ENCODE measurements around the gene SUPT5H. TPM values are rescaled to one million over a fixed set of nuclear protein-coding genes. Genes with fewer than 3 reads are reported as not detected.
A peak's percentile ranks its signal among the peaks of the same experiment; 100 is the strongest.

The SUPT5H gene
- total and polyA plus RNA-seq, 10 of the 15 experiments (the other 5 are each of a cell fraction or from before 2014, with no cell fraction given), result 27.2 to 194 (median 83.6) TPM

DNA sequence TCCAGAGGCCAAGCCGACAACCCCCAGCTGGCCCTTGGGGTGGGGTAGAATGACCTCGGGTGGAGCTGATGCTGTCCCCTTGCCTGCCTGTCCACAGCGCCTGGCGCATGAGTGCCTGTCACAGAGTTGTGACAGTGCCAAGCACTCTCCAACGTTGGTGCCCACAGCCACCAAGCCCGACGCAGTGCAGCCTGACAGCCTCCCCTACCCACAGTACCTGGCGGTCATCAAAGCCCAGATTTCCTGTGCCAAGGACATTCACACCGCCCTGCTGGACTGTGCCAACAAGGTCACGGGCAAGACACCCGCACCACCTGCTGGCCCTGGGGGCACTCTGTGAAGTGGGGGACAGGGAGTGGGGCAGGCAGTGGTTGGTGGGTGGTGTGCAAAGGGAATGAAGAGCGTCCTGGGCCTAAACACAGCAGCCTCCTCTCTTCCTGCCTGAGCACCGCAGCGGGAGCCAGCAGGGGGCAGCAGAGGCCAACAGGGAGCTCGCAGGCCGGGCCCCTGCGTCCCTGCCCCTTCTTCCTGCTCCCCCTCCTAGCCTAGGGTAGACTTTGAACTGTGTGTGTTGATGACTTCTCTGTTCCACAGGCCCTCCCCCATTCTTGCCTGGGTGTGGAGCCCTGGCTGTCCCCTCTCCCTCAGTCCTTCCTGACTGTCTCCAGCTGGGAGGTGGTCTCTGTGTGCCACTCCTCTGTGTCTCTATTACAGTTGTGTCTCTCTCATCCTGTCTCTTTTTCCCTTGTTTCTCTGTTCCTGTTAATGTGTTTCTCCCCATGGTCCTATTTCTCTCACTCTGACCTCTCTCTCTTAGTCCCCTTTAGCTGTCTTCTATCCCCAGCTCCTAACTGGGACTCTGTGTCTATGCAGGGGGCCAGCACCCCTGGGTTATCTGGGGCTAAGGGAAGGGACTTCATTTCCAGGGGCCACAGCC, 47.8 kb upstream of the SUPT5H start (continued):
- TF ChIP-seq, protein P1, sequence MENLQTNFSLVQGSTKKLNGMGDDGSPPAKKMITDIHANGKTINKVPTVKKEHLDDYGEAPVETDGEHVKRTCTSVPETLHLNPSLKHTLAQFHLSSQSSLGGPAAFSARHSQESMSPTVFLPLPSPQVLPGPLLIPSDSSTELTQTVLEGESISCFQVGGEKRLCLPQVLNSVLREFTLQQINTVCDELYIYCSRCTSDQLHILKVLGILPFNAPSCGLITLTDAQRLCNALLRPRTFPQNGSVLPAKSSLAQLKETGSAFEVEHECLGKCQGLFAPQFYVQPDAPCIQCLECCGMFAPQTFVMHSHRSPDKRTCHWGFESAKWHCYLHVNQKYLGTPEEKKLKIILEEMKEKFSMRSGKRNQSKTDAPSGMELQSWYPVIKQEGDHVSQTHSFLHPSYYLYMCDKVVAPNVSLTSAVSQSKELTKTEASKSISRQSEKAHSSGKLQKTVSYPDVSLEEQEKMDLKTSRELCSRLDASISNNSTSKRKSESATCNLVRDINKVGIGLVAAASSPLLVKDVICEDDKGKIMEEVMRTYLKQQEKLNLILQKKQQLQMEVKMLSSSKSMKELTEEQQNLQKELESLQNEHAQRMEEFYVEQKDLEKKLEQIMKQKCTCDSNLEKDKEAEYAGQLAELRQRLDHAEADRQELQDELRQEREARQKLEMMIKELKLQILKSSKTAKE (IDR thresholded peaks at IDR 0.05; ENCODE audit: low read depth, poor library complexity, severe bottlenecking), result peak; percentile 17
- TF ChIP-seq GATAD2B (conservative IDR thresholded peaks at IDR 0.05; ENCODE audit: low read depth), result peak; percentile 49; the same call in 1 of the 2 replicates
- TF ChIP-seq NRF1 (conservative IDR thresholded peaks at IDR 0.05; ENCODE audit: low read depth, low read length), result no peak
- no peak for TF ChIP-seq BMI1 (IDR thresholded peaks at IDR 0.05; ENCODE audit: borderline replicate concordance)
- no peak for TF ChIP-seq EZH2 (IDR thresholded peaks at IDR 0.05; ENCODE audit: borderline replicate concordance, control insufficient read depth, low read depth, low read length)
- peak; percentile 59 to 71 for TF ChIP-seq IKZF2 (IDR thresholded peaks at IDR 0.05)

DNA sequence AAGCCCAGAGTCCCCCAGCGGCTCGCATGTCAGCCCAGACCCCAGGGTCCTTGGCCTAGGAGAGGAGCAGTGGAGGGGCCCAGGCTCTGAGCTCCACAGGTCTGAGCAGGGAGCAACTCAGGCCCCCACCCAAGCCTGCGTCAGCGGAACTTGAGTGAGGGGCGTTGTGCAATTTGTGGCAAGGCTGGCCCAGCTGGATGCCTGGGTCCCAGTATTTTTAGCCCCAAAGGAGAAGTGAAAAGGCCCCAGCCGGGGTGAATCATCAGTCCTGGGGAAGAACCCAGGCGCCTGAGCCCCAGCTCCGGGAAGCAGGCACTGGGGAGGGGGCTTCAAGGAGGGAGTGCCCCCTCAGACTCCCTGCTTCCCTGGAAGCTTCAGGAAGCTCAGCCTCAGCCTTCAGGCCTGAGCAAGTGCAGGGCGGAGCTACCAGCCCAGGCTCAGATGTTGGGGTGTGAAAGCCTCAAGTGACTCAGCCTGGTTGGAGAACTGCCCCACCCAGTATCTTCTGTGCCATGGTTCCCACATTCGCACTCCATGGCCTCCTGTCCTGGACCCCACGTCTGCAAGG, 47.0 kb upstream of the SUPT5H start:
- Histone ChIP-seq H3K9ac (ENCODE audit: control insufficient read depth, insufficient read depth, low read length) (peak overlapping the region; percentile 83), H3K9me3 (replicated peaks; ENCODE audit: control insufficient read depth, insufficient read depth, low read length) (no peaks in the 10 kb centered on the region), H3K4me2 (ENCODE audit: control insufficient read depth, insufficient read depth) (peak overlapping the region; percentile 94), H3K27ac (ENCODE audit: control insufficient read depth, insufficient read depth) (peak overlapping the region; percentile 99), H2AFZ (ENCODE audit: control insufficient read depth, low read depth, low read length) (no peak overlapping the region), H3K27me3 (replicated peaks in 1 of 2; ENCODE audit: control insufficient read depth in 2 of 2, insufficient read depth in 2 of 2, low read length in 1 of 2) (no peaks in the 10 kb centered on the region), H3K4me3 (peak overlapping the region; percentile 26), H3K79me2 (ENCODE audit: control insufficient read depth, insufficient read depth, low read length) (peaks cover 18% of the 10 kb centered on the region), H3K4me1 (ENCODE audit: control insufficient read depth, insufficient read depth, low read length) (peaks cover 56% of the 10 kb centered on the region), H3K36me3 (ENCODE audit: control insufficient read depth in 2 of 2, insufficient read depth in 2 of 2, low read length in 1 of 2) (peaks cover 0 to 15% of the 10 kb centered on the region in 2 experiments; a peak in 3 of 4 replicates), H4K20me1 (ENCODE audit: control insufficient read depth, insufficient read depth) (no peaks in the 10 kb centered on the region)
- WGBS (ENCODE audit: insufficient coverage, insufficient replicate concordance, low lambda C conversion rate, missing lambda C conversion rate), result 18% methylated on average over 11 of the region's 11 CpGs
- intact Hi-C loops (cut with micrococcal nuclease; ENCODE audit: unreplicated experiment), result no loop called here
- peak; percentile 56 for FAIRE-seq
- RAD21 ChIA-PET (ENCODE audit: unreplicated experiment), result interaction anchor here (0.9 to 6.7 kb wide), 12 partner anchors 9 to 274 kb away, joined by 3 to 159 read pairs (median 4); partner anchors contain the start of genes PLEKHG2, RPS16, SAMD4B and ZFP36
- ATAC-seq, result peak; percentile 35
- SMC1A ChIA-PET (ENCODE audit: uncharacterized antibody, unreplicated experiment), result interaction anchor here (0.6 to 8.7 kb wide), 12 partner anchors 8 to 302 kb away, joined by 3 to 146 read pairs (median 4); partner anchors contain the start of genes DLL3, PLEKHG2, RPS16 and SAMD4B
- POLR2A ChIA-PET, result interaction anchor here (0.5 to 3.3 kb wide), 7 partner anchors 9 to 161 kb away, joined by 3 to 40 read pairs (median 9); partner anchors contain the start of genes GMFG, PLEKHG2, RPS16 and SAMD4B
- in situ Hi-C loops (cut with MboI), result no loop called here
- DNase-seq (ENCODE audit: low read depth, low spot score), result no peak
- CTCF ChIA-PET, result interaction anchor here (0.8 to 7.4 kb wide), 17 partner anchors 8 to 422 kb away, joined by 3 to 218 read pairs (median 4); partner anchors contain the start of genes DLL3, EID2B, PAK4 and PLEKHG2
- BruUV-seq (replicated peaks), result TSS peak; percentile 24
- TF ChIP-seq ZBED1 (IDR thresholded peaks at IDR 0.05; ENCODE audit: borderline replicate concordance) (no peak), IRF4 (IDR thresholded peaks at IDR 0.05; ENCODE audit: low read depth, low read length) (0 out of 2 replicates have a peak, but pooled peaks have one; percentile 7), LARP7 (IDR thresholded peaks at IDR 0.05) (no peak), CREM (IDR thresholded peaks at IDR 0.05; ENCODE audit: low read depth) (no peak), SMAD1 (IDR thresholded peaks at IDR 0.05; ENCODE audit: low read depth, partially characterized antibody) (no peak), HDGF (IDR thresholded peaks at IDR 0.05) (no peak; the same call in 1 of the 2 replicates), RCOR1 (conservative IDR thresholded peaks at IDR 0.05; ENCODE audit: low read depth, low read length) (no peak), IKZF1 (conservative IDR thresholded peaks at IDR 0.05) (peak; percentile 82), NFYA (IDR thresholded peaks at IDR 0.05; ENCODE audit: borderline replicate concordance, low read depth, low read length) (no peak), EP300 (IDR thresholded peaks at IDR 0.05; ENCODE audit: borderline replicate concordance in 1 of 2, control insufficient read depth in 1 of 2, low read depth in 2 of 2, low read length in 2 of 2) (peak in 1 of 2 experiments; percentile 42; a peak in 1 of 4 replicates)
- TF ChIP-seq, protein P2, sequence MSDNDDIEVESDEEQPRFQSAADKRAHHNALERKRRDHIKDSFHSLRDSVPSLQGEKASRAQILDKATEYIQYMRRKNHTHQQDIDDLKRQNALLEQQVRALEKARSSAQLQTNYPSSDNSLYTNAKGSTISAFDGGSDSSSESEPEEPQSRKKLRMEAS (IDR thresholded peaks at IDR 0.05; ENCODE audit: low read depth, low read length), result no peak

Data from GM12878 (cell line).